Measurements from ENCODE around the gene RFLNA.

DNA sequence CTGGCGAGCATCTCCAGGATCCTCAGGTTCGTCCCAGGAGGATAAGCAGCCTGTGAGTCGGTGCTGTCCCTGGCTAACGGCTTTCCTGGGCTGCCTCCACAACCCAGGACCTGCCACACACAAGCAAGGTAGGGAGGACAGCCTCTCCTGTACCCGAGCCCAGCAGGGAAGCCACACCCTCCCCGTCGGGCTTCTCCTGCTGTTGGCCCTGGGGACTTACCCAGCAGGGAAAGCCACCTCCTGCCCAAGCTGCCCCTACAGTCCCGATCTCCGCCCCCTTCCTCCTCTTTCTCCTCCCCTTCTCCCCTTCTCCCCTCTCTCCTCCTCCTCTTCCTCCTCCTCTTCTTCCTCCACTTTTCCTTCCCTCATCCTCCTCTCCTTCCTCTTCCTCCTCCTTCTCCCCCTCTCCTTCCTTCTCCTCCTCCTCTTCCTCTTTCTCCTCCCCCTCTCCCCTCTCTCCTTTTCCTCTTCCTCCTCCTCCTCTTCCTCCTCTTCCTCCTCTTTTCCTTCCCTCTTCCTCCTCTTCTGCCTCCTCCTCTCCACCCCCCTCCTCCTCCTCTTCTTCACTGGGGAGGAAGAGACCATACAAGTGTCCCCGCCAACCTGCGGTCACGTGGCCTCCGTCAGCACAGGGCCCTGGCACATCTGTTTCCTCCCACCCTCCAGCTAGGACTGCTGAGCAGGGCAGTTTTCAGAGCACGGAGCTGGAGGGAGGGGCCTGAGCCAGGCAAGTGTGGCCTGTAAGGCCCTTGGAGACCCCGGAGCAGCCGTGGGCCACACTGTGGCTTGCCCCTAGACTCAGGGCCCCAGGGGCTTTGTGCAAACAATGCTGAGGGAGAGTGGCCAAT, 17.3 kb upstream of the RFLNA start:
- no peak for TF ChIP-seq EZH2 (IDR thresholded peaks at IDR 0.05; ENCODE audit: borderline replicate concordance, insufficient read depth, low read depth, low read length, poor library complexity, severe bottlenecking)
- TF ChIP-seq, protein P1, sequence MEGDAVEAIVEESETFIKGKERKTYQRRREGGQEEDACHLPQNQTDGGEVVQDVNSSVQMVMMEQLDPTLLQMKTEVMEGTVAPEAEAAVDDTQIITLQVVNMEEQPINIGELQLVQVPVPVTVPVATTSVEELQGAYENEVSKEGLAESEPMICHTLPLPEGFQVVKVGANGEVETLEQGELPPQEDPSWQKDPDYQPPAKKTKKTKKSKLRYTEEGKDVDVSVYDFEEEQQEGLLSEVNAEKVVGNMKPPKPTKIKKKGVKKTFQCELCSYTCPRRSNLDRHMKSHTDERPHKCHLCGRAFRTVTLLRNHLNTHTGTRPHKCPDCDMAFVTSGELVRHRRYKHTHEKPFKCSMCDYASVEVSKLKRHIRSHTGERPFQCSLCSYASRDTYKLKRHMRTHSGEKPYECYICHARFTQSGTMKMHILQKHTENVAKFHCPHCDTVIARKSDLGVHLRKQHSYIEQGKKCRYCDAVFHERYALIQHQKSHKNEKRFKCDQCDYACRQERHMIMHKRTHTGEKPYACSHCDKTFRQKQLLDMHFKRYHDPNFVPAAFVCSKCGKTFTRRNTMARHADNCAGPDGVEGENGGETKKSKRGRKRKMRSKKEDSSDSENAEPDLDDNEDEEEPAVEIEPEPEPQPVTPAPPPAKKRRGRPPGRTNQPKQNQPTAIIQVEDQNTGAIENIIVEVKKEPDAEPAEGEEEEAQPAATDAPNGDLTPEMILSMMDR (IDR thresholded peaks at IDR 0.05), result no peak
